ENCODE measurements around the gene JARID2.

The JARID2 gene

GRCh38 chr6:15549371-15549770, 303.5 kb downstream of the JARID2 start:
- TF ChIP-seq CTCF (IDR thresholded peaks at IDR 0.05; ENCODE audit: insufficient read depth, low read length, missing control alignments): no peak
- ChIA-PET CTCF (interaction anchor here (1.4 kb wide), 1 partner anchor 1640 kb away, joined by 3 read pairs; no protein-coding TSS in a partner anchor), POLR2A (no interaction called here)
- no peak overlapping the region for H3K4me3 ChIP-seq (ENCODE audit: low read depth, low read length)
- no peak for DNase-seq (ENCODE audit: low read depth, low spot score)

- DNase-seq (ENCODE audit: low read depth, low spot score): no peak
- no peak for TF ChIP-seq CTCF (IDR thresholded peaks at IDR 0.05; ENCODE audit: insufficient read depth, low read length, missing control alignments)
- ChIA-PET CTCF (interaction anchor here (0.8 to 1.4 kb wide), 3 partner anchors 8 to 1642 kb away, joined by 3 to 5 read pairs (median 3); no protein-coding TSS in a partner anchor), POLR2A (no interaction called here)
- no peak overlapping the region for H3K4me3 ChIP-seq (ENCODE audit: low read depth, low read length)
Measured at GRCh38 chr6:15550546-15551123, 304.8 kb downstream of the JARID2 start.

- ChIA-PET CTCF (interaction anchor here (1.4 kb wide), 1 partner anchor 8 kb away, joined by 3 read pairs; no protein-coding TSS in a partner anchor), POLR2A (no interaction called here)
- no peak for DNase-seq (ENCODE audit: low read depth, low spot score)
- TF ChIP-seq CTCF (IDR thresholded peaks at IDR 0.05; ENCODE audit: insufficient read depth, low read length, missing control alignments): no peak
- H3K4me3 ChIP-seq (ENCODE audit: low read depth, low read length): no peak overlapping the region
Measured at GRCh38 chr6:15551262-15551661, 305.4 kb downstream of the JARID2 start.

- POLR2A ChIA-PET: no interaction called here
- DNase-seq (ENCODE audit: low read depth, low spot score): no peak
- CTCF ChIA-PET: interaction anchor here (1.0 to 1.4 kb wide), 2 partner anchors 7 to 11 kb away, joined by 3 read pairs; no protein-coding TSS in a partner anchor
- no peak overlapping the region for H3K4me3 ChIP-seq (ENCODE audit: low read depth, low read length)
- no peak for TF ChIP-seq CTCF (IDR thresholded peaks at IDR 0.05; ENCODE audit: insufficient read depth, low read length, missing control alignments)
Measured at GRCh38 chr6:15551798-15552197, 305.9 kb downstream of the JARID2 start.

GRCh38 chr6:15553031-15553430, 307.2 kb downstream of the JARID2 start:
- H3K4me3 ChIP-seq (ENCODE audit: low read depth, low read length): no peak overlapping the region
- DNase-seq (ENCODE audit: low read depth, low spot score): no peak
- POLR2A ChIA-PET: no interaction called here

More at GRCh38 chr6:15553031-15553430, 307.2 kb downstream of the JARID2 start:
- no peak for TF ChIP-seq CTCF (IDR thresholded peaks at IDR 0.05; ENCODE audit: insufficient read depth, low read length, missing control alignments)
- CTCF ChIA-PET: no interaction called here
